ENCODE data around the gene CDC23.

Gene CDC23

GRCh38 chr5:138223532-138223931, 10.4 kb upstream of the CDC23 start:
- Histone ChIP-seq H3F3A (ENCODE audit: insufficient read depth) (no peaks in the 10 kb centered on the region), H4K20me1 (ENCODE audit: low read depth, low read length) (no peaks in the 10 kb centered on the region), H3K4me2 (ENCODE audit: low read depth, low read length, poor library complexity, severe bottlenecking) (no peak overlapping the region), H3K9me2 (replicated peaks; ENCODE audit: insufficient read depth, low read length) (no peaks in the 10 kb centered on the region), H3K27me3 (ENCODE audit: low read length) (no peaks in the 10 kb centered on the region), H3K9ac (ENCODE audit: low read length) (no peak overlapping the region), H2AFZ (ENCODE audit: low read depth, low read length, severe bottlenecking) (no peak overlapping the region), H3K36me3 (ENCODE audit: low read length) (no peaks in the 10 kb centered on the region), H3K9me3 (ENCODE audit: insufficient read depth, low read length) (0 out of 2 replicates have a peak, but pooled peaks cover 4% of the 10 kb centered on the region), H3K27ac (ENCODE audit: low read depth, low read length) (no peak overlapping the region), H3K79me2 (ENCODE audit: insufficient read depth, low read length) (no peaks in the 10 kb centered on the region), H3K4me3 (ENCODE audit: insufficient read depth, low read length, poor library complexity, severe bottlenecking) (no peak overlapping the region)
- TF ChIP-seq EZH2phosphoT487 (conservative IDR thresholded peaks at IDR 0.05; ENCODE audit: low read length) (no peak), CTCF (IDR thresholded peaks at IDR 0.05; ENCODE audit: insufficient read depth, low read length, poor library complexity, severe bottlenecking) (no peak)

- Histone ChIP-seq H3K4me2 (ENCODE audit: low read depth, low read length, poor library complexity, severe bottlenecking) (no peak overlapping the region), H3K27ac (ENCODE audit: low read depth, low read length) (no peak overlapping the region), H3K79me2 (ENCODE audit: insufficient read depth, low read length) (peaks cover 13% of the 10 kb centered on the region), H3K4me3 (ENCODE audit: insufficient read depth, low read length, poor library complexity, severe bottlenecking) (no peak overlapping the region), H3K36me3 (ENCODE audit: low read length) (no peaks in the 10 kb centered on the region), H3K9me2 (replicated peaks; ENCODE audit: insufficient read depth, low read length) (no peaks in the 10 kb centered on the region), H4K20me1 (ENCODE audit: low read depth, low read length) (no peaks in the 10 kb centered on the region), H2AFZ (ENCODE audit: low read depth, low read length, severe bottlenecking) (no peak overlapping the region), H3K9me3 (ENCODE audit: insufficient read depth, low read length) (no peaks in the 10 kb centered on the region), H3K9ac (ENCODE audit: low read length) (no peak overlapping the region), H3K27me3 (ENCODE audit: low read length) (no peaks in the 10 kb centered on the region), H3F3A (ENCODE audit: insufficient read depth) (no peaks in the 10 kb centered on the region)
- TF ChIP-seq CTCF (IDR thresholded peaks at IDR 0.05; ENCODE audit: insufficient read depth, low read length, poor library complexity, severe bottlenecking) (no peak), EZH2phosphoT487 (conservative IDR thresholded peaks at IDR 0.05; ENCODE audit: low read length) (no peak)
These were observed 3.7 kb upstream of the CDC23 start for GRCh38 chr5:138216799-138217198.

GRCh38 chr5:138212828-138213160, 329 bp downstream of the CDC23 start:
- no peaks in the 10 kb centered on the region for H3F3A ChIP-seq (ENCODE audit: insufficient read depth)
- H3K4me3 ChIP-seq (ENCODE audit: insufficient read depth, low read length, poor library complexity, severe bottlenecking) = peak overlapping the region; percentile 99
- peak overlapping the region; percentile 100 for H3K4me2 ChIP-seq (ENCODE audit: low read depth, low read length, poor library complexity, severe bottlenecking)
- H4K20me1 ChIP-seq (ENCODE audit: low read depth, low read length) = no peaks in the 10 kb centered on the region
- TF ChIP-seq CTCF (IDR thresholded peaks at IDR 0.05; ENCODE audit: insufficient read depth, low read length, poor library complexity, severe bottlenecking) (no peak), EZH2phosphoT487 (conservative IDR thresholded peaks at IDR 0.05; ENCODE audit: low read length) (no peak)
- no peaks in the 10 kb centered on the region for H3K9me2 ChIP-seq (replicated peaks; ENCODE audit: insufficient read depth, low read length)
- H3K27me3 ChIP-seq (ENCODE audit: low read length) = no peaks in the 10 kb centered on the region
- no peaks in the 10 kb centered on the region for H3K9me3 ChIP-seq (ENCODE audit: insufficient read depth, low read length)
- H3K9ac ChIP-seq (ENCODE audit: low read length) = peak overlapping the region; percentile 95
- peaks cover 4% of the 10 kb centered on the region; the same call in 1 of the 2 replicates for H3K36me3 ChIP-seq (ENCODE audit: low read length)
- peaks cover 50% of the 10 kb centered on the region for H3K79me2 ChIP-seq (ENCODE audit: insufficient read depth, low read length)
- H2AFZ ChIP-seq (ENCODE audit: low read depth, low read length, severe bottlenecking) = peak overlapping the region; percentile 97
- H3K27ac ChIP-seq (ENCODE audit: low read depth, low read length) = peak overlapping the region; percentile 41; the same call in 1 of the 2 replicates
